HepG2 (cell line): Measurements from ENCODE around the gene SRCAP. TPM values are rescaled to one million over a fixed set of nuclear protein-coding genes. Genes with fewer than 3 reads are reported as not detected.

ENCODE experiments used
- ATRX ChIP-seq: sonication (generic); formaldehyde crosslinking; IDR thresholded peaks from 2 replicates; pipeline ENCODE4 v1.4.0; 2020; ENCODE audit warnings: missing genetic modification reagents, borderline replicate concordance
- CHD2 ChIP-seq: IDR thresholded peaks from 2 replicates; pipeline ENCODE4 v1.6.1; 2011; ENCODE audit warnings: low read depth, low read length, improper control_type of control experiment
- HDAC6 ChIP-seq: fragments of 200-600 bp; sonication (generic); IDR thresholded peaks from 2 replicates; pipeline ENCODE4 v1.7.0; 2017; ENCODE audit warnings: mild to moderate bottlenecking, antibody characterized with exemption, low read length, low read depth
- HMG20A ChIP-seq: IDR thresholded peaks from 2 replicates; pipeline ENCODE4 v1.6.1; 2016; ENCODE audit warnings: borderline replicate concordance
- POGZ ChIP-seq: sonication (generic); formaldehyde crosslinking; IDR thresholded peaks from 2 replicates; pipeline ENCODE4 v1.4.0; 2020; ENCODE audit warnings: mild to moderate bottlenecking, missing genetic modification reagents
- POLR2G ChIP-seq: fragments of 200-400 bp; formaldehyde crosslinking; IDR thresholded peaks from 2 replicates; pipeline ENCODE4 v1.6.1; 2018; ENCODE audit warnings: mild to moderate bottlenecking, low read depth, low read length, moderate library complexity
- SP1 ChIP-seq, 2 experiments: fragments of 450-650 bp in 1 of 2; sonication (generic) in 1 of 2; formaldehyde crosslinking in 1 of 2; IDR thresholded peaks; 2 replicates each; pipeline versions ENCODE4 v1.4.0 to v1.6.1; 2016 to 2020; ENCODE audit warnings: missing genetic modification reagents in 1 of 2
- SYNCRIP ChIP-seq: fragments of 200-400 bp; formaldehyde crosslinking; IDR thresholded peaks from 2 replicates; pipeline ENCODE4 v1.6.1; 2018; ENCODE audit warnings: mild to moderate bottlenecking, low read depth, low read length; ENCODE audit not compliant: insufficient read depth
- TBP ChIP-seq: sonication (generic); formaldehyde crosslinking; IDR thresholded peaks from 2 replicates; pipeline ENCODE4 v1.5.0; 2020; ENCODE audit warnings: missing genetic modification reagents
- ZBTB21 ChIP-seq: sonication (generic); formaldehyde crosslinking; IDR thresholded peaks from 2 replicates; pipeline ENCODE4 v1.4.0; 2020; ENCODE audit warnings: missing genetic modification reagents
- ZC3H4 ChIP-seq: sonication (generic); formaldehyde crosslinking; IDR thresholded peaks from 2 replicates; pipeline ENCODE4 v1.4.0; 2020; ENCODE audit warnings: missing genetic modification reagents, borderline replicate concordance
- ZFP82 ChIP-seq: sonication (generic); formaldehyde crosslinking; IDR thresholded peaks from 2 replicates; pipeline ENCODE4 v1.5.1; 2020; ENCODE audit warnings: mild to moderate bottlenecking, missing genetic modification reagents, borderline replicate concordance
- ZNF207 ChIP-seq: fragments of 450-650 bp; IDR thresholded peaks from 2 replicates; pipeline ENCODE4 v1.6.1; 2016; ENCODE audit warnings: antibody characterized with exemption, borderline replicate concordance
- ZNF264 ChIP-seq: sonication (generic); formaldehyde crosslinking; IDR thresholded peaks from 2 replicates; pipeline ENCODE4 v1.4.0; 2020; ENCODE audit warnings: missing genetic modification reagents
- ZNF432 ChIP-seq: sonication (generic); formaldehyde crosslinking; IDR thresholded peaks from 2 replicates; pipeline ENCODE4 v1.5.0; 2020; ENCODE audit warnings: missing genetic modification reagents, mild to moderate bottlenecking, borderline replicate concordance
- ZNF468 ChIP-seq: sonication (generic); formaldehyde crosslinking; IDR thresholded peaks from 2 replicates; pipeline ENCODE4 v1.8.0; 2022; ENCODE audit warnings: mild to moderate bottlenecking, moderate library complexity, missing genetic modification reagents
- ZSCAN29 ChIP-seq: sonication (generic); formaldehyde crosslinking; conservative IDR thresholded peaks from 2 replicates; pipeline ENCODE4 v1.4.0; 2020; ENCODE audit warnings: mild to moderate bottlenecking, missing genetic modification reagents
- polyA plus RNA-seq, 8 experiments: library from polyadenylated mRNA; depleted of rRNA in 3 of 8; stranded (reverse) in 7 of 8; unstranded in 1 of 8; fragments of >200 nt; fragmentation: Illumina TruSeq in 4 of 8; extraction: Trizol in 4 of 8; gene quantifications; 2 replicates each; pipeline versions ENCODE4 v1.2.1 to v1.2.3, GENCODE V29; 2011 to 2016; ENCODE audit warnings: low read depth in 4 of 8, missing spikeins in 1 of 8, mixed read lengths in 1 of 8; ENCODE audit not compliant: insufficient read depth in 1 of 8
- total RNA-seq, 5 experiments: library from RNA; depleted of rRNA; stranded (reverse); fragments of >200 nt; fragmentation: Illumina TruSeq; extraction: Trizol; gene quantifications; 2 replicates each; pipeline ENCODE4 v1.2.3, GENCODE V29; 2016; ENCODE audit warnings: low read depth in 1 of 5
- TF ChIP-seq, protein P1 (sequence below): sonication (generic); formaldehyde crosslinking; IDR thresholded peaks from one replicate; pipeline ENCODE4 v1.5.1; 2020; ENCODE audit warnings: mild to moderate bottlenecking, missing genetic modification reagents; ENCODE audit errors: not compliant biosample characterization
- TF ChIP-seq, protein P2 (sequence below): sonication (generic); formaldehyde crosslinking; IDR thresholded peaks from 2 replicates; pipeline ENCODE4 v1.5.0; 2020; ENCODE audit warnings: missing genetic modification reagents

The SRCAP gene
- total and polyA plus RNA-seq, 2 of the 13 experiments (the other 11 are each of a cell fraction or from before 2014, with no cell fraction given) = 4.9 to 9.0 TPM

DNA sequence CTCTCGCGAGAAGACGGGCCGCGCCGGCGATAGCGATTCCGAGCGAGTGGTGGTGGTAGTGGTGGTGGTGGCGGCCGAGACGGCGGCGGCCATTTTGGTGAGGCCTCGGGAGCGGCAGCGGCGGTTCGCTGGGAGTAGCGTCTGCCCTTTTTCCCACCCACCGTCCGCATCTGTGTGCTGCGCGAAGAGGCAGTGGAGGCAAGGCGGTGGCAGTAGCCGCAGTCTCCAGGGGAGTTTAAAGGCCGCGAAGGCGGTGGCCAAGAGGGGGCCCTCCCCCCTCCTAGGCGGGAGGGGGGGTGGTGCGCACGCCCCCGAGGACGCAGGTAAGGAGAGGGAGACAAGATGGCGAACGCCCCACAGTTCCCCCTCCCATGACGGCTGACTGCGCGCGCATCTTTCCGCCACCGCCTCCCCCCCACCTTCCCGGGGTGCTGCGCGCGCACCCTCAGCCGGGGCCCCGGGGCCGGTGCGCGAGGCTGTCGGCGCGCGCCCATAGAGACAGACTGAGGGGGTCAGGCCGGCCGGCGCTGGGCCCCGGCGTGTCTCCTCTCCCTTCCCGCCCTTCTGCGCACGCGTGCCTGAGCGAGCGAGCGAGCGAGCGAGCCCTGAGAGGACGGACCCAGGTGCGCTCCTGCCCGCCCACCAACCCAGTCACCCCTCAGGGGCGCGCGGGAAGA lies 694 bp upstream of the SRCAP start (continued):
- TF ChIP-seq, protein P1, sequence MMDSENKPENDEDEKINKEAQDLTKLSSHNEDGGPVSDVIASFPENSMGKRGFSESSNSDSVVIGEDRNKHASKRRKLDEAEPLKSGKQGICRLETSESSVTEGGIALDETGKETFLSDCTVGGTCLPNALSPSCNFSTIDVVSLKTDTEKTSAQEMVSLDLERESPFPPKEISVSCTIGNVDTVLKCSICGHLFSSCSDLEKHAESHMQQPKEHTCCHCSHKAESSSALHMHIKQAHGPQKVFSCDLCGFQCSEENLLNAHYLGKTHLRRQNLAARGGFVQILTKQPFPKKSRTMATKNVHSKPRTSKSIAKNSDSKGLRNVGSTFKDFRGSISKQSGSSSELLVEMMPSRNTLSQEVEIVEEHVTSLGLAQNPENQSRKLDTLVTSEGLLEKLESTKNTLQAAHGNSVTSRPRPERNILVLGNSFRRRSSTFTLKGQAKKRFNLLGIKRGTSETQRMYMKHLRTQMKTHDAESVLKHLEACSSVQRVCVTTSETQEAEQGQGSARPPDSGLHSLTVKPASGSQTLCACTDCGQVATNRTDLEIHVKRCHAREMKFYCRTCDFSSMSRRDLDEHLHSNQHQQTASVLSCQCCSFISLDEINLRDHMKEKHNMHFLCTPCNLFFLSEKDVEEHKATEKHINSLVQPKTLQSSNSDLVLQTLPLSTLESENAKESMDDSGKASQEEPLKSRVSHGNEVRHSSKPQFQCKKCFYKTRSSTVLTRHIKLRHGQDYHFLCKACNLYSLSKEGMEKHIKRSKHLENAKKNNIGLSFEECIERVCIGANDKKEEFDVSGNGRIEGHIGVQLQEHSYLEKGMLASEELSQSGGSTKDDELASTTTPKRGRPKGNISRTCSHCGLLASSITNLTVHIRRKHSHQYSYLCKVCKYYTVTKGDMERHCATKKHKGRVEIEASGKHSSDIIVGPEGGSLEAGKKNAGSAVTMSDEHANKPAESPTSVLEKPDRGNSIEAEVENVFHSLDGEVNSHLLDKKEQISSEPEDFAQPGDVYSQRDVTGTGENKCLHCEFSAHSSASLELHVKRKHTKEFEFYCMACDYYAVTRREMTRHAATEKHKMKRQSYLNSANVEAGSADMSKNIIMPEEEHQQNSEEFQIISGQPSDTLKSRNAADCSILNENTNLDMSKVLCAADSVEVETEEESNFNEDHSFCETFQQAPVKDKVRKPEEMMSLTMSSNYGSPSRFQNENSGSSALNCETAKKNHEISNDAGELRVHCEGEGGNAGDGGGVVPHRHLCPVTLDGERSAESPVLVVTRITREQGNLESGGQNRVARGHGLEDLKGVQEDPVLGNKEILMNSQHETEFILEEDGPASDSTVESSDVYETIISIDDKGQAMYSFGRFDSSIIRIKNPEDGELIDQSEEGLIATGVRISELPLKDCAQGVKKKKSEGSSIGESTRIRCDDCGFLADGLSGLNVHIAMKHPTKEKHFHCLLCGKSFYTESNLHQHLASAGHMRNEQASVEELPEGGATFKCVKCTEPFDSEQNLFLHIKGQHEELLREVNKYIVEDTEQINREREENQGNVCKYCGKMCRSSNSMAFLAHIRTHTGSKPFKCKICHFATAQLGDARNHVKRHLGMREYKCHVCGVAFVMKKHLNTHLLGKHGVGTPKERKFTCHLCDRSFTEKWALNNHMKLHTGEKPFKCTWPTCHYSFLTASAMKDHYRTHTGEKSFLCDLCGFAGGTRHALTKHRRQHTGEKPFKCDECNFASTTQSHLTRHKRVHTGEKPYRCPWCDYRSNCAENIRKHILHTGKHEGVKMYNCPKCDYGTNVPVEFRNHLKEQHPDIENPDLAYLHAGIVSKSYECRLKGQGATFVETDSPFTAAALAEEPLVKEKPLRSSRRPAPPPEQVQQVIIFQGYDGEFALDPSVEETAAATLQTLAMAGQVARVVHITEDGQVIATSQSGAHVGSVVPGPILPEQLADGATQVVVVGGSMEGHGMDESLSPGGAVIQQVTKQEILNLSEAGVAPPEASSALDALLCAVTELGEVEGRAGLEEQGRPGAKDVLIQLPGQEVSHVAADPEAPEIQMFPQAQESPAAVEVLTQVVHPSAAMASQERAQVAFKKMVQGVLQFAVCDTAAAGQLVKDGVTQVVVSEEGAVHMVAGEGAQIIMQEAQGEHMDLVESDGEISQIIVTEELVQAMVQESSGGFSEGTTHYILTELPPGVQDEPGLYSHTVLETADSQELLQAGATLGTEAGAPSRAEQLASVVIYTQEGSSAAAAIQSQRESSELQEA (CRISPR knock-in tag) = peak; percentile 96
- peak; percentile 95 for TF ChIP-seq ZC3H4
- TF ChIP-seq ZNF468 = no peak; the same call in 1 of the 2 replicates
- peak; percentile 76 for TF ChIP-seq POGZ (CRISPR knock-in tag)
- no peak for TF ChIP-seq SYNCRIP
- peak; percentile 97 for TF ChIP-seq POLR2G
- no peak for TF ChIP-seq TBP (CRISPR knock-in tag)
- TF ChIP-seq ZBTB21 (CRISPR knock-in tag) = 0 out of 2 replicates have a peak, but pooled peaks have one; percentile 27
- TF ChIP-seq HDAC6 = no peak
- TF ChIP-seq HMG20A (CRISPR knock-in tag) = no peak; the same call in 1 of the 2 replicates
- peak; percentile 80; the same call in 1 of the 2 replicates for TF ChIP-seq ZSCAN29 (CRISPR knock-in tag)
- TF ChIP-seq ATRX (CRISPR knock-in tag) = no peak
- TF ChIP-seq CHD2 = no peak; the same call in 1 of the 2 replicates
- TF ChIP-seq ZNF207 = no peak
- no peak for TF ChIP-seq ZNF432 (CRISPR knock-in tag)
- peak; percentile 89; the same call in 1 of the 2 replicates for TF ChIP-seq ZNF264 (CRISPR knock-in tag)
- TF ChIP-seq SP1 (IDR thresholded peaks at IDR 0.05) = peak; percentile 96
- peak; percentile 77 for TF ChIP-seq SP1 (CRISPR knock-in tag; IDR thresholded peaks at IDR 0.05)
- peak; percentile 95; the same call in 1 of the 2 replicates for TF ChIP-seq ZFP82 (CRISPR knock-in tag)
- TF ChIP-seq, protein P2, sequence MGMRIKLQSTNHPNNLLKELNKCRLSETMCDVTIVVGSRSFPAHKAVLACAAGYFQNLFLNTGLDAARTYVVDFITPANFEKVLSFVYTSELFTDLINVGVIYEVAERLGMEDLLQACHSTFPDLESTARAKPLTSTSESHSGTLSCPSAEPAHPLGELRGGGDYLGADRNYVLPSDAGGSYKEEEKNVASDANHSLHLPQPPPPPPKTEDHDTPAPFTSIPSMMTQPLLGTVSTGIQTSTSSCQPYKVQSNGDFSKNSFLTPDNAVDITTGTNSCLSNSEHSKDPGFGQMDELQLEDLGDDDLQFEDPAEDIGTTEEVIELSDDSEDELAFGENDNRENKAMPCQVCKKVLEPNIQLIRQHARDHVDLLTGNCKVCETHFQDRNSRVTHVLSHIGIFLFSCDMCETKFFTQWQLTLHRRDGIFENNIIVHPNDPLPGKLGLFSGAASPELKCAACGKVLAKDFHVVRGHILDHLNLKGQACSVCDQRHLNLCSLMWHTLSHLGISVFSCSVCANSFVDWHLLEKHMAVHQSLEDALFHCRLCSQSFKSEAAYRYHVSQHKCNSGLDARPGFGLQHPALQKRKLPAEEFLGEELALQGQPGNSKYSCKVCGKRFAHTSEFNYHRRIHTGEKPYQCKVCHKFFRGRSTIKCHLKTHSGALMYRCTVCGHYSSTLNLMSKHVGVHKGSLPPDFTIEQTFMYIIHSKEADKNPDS (CRISPR knock-in tag) = peak; percentile 81; the same call in 1 of the 2 replicates
